OCI-LY7 (cell line): ENCODE data around the gene BIRC5. TPM values are rescaled to one million over a fixed set of nuclear protein-coding genes. Genes with fewer than 3 reads are reported as not detected.

Source experiments
- BruUV-seq: library from RNA; stranded (reverse); fragments of 400-500 nt; replicated peaks from 2 replicates; lab custom pipeline; 2021; lab: Mats Ljungman, UMichigan
- CTCF ChIA-PET: fragments of 300-600 bp; sonication (Branson Sonifier 250); formaldehyde crosslinking; loops from one replicate; lab custom pipeline; 2022; ENCODE audit warnings: antibody characterized with exemption; ENCODE audit not compliant: unreplicated experiment; lab: Charles Lee
- POLR2A ChIA-PET: fragments of 300-600 bp; sonication (Branson Sonifier 250); formaldehyde crosslinking; loops from one replicate; lab custom pipeline; 2022; ENCODE audit warnings: antibody characterized with exemption; lab: Charles Lee
- DNase-seq: peaks from one replicate; pipeline ENCODE4 v3.0.0-alpha.2; 2015; ENCODE audit warnings: low spot score
- H2AFZ ChIP-seq: fragments of 200-600 bp; sonication (generic), shearing (Covaris generic); 2 replicates; pipeline ENCODE4 v1.6.1; 2014; ENCODE audit warnings: mild to moderate bottlenecking, antibody characterized with exemption, low read length, moderate library complexity
- H3K27ac ChIP-seq: fragments of 200-600 bp; sonication (generic); 2 replicates; pipeline ENCODE4 v1.5.1; 2014; ENCODE audit warnings: mixed run types, low read depth, mild to moderate bottlenecking, moderate library complexity, low read length, inconsistent platforms; ENCODE audit not compliant: poor library complexity, severe bottlenecking
- H3K36me3 ChIP-seq: fragments of 200-600 bp; sonication (generic); 2 replicates; pipeline ENCODE4 v1.6.1; 2014; ENCODE audit warnings: mild to moderate bottlenecking, antibody characterized with exemption, low read length, moderate library complexity, mixed read lengths; ENCODE audit not compliant: insufficient read depth
- H3K4me1 ChIP-seq: fragments of 200-600 bp; sonication (generic); 2 replicates; pipeline ENCODE4 v1.5.1; 2014; ENCODE audit warnings: mild to moderate bottlenecking, low read length; ENCODE audit not compliant: insufficient read depth, poor library complexity, severe bottlenecking
- H3K4me2 ChIP-seq: fragments of 200-600 bp; sonication (generic); 2 replicates; pipeline ENCODE4 v1.6.1; 2014; ENCODE audit warnings: mild to moderate bottlenecking, low read length
- H3K4me3 ChIP-seq: fragments of 200-600 bp; sonication (generic); 2 replicates; pipeline ENCODE4 v1.5.1; 2014; ENCODE audit warnings: mild to moderate bottlenecking, low read depth, low read length; ENCODE audit not compliant: poor library complexity, severe bottlenecking
- H3K79me2 ChIP-seq: fragments of 200-600 bp; sonication (generic); 2 replicates; pipeline ENCODE4 v1.6.1; 2016; ENCODE audit warnings: low read depth, mild to moderate bottlenecking, low read length, moderate library complexity, mixed read lengths; ENCODE audit not compliant: insufficient read depth
- H3K9me2 ChIP-seq: fragments of 200-600 bp; sonication (generic); 2 replicates; pipeline ENCODE4 v1.6.1; 2016; ENCODE audit warnings: mild to moderate bottlenecking, low read length, mixed read lengths; ENCODE audit not compliant: insufficient read depth
- H3K9me3 ChIP-seq: fragments of 200-600 bp; sonication (generic); 2 replicates; pipeline ENCODE4 v1.6.1; 2014; ENCODE audit warnings: mild to moderate bottlenecking, mixed run types, low read length, mixed read lengths
- H4K20me1 ChIP-seq: fragments of 200-600 bp; sonication (generic); 2 replicates; pipeline ENCODE4 v1.6.1; 2014; ENCODE audit warnings: mild to moderate bottlenecking, antibody characterized with exemption, low read length, moderate library complexity, mixed read lengths; ENCODE audit not compliant: insufficient read depth
- EZH2phosphoT487 ChIP-seq: fragments of 200-600 bp; sonication (generic); IDR thresholded peaks from 2 replicates; pipeline ENCODE4 v1.6.1; 2018; ENCODE audit warnings: low read depth, borderline replicate concordance, mild to moderate bottlenecking, mixed run types, antibody characterized with exemption, low read length, moderate library complexity, mixed read lengths
- intact Hi-C: fragments of 100-400 bp; cut with micrococcal nuclease; formaldehyde crosslinking; loops from one replicate; pipeline ENCODE4 v1.10.0; 2022; ENCODE audit not compliant: unreplicated experiment
- total RNA-seq, 2 experiments: library from RNA; depleted of rRNA in 1 of 2; stranded (reverse); fragments of >200 nt in 1 of 2; shearing (Covaris generic) in 1 of 2; gene quantifications; 2 replicates each; pipeline ENCODE4 v1.2.3, GENCODE V29; 2014 to 2022
- TF ChIP-seq, protein P1 (sequence below): fragments of 200-600 bp; sonication (generic); conservative IDR thresholded peaks from 2 replicates; pipeline ENCODE4 v1.5.1; 2014; ENCODE audit warnings: mild to moderate bottlenecking, antibody characterized with exemption, low read length, moderate library complexity, mixed read lengths

The BIRC5 gene
- total RNA-seq, 2 experiments from 2014 or later = 184 to 266 TPM

GRCh38 chr17:78269955-78270381 lies 55.9 kb downstream of the BIRC5 start:
- no TSS peak for BruUV-seq
- Histone ChIP-seq H3K4me1 (peaks cover 18% of the 10 kb centered on the region), H3K36me3 (no peaks in the 10 kb centered on the region), H3K9me2 (no peaks in the 10 kb centered on the region), H2AFZ (no peak overlapping the region), H3K9me3 (no peaks in the 10 kb centered on the region), H3K27ac (no peak overlapping the region), H3K4me3 (no peak overlapping the region), H3K79me2 (no peaks in the 10 kb centered on the region), H4K20me1 (no peaks in the 10 kb centered on the region), H3K4me2 (no peak overlapping the region)
- DNase-seq = no peak
- intact Hi-C loops = loop anchor here (10.0 kb wide), 1 partner anchor 1475 kb away; no protein-coding TSS in a partner anchor
- ChIA-PET CTCF (no interaction called here), POLR2A (interaction anchor here (0.6 kb wide), 2 partner anchors 40 to 288 kb away, joined by 3 to 4 read pairs; no protein-coding TSS in a partner anchor)
- TF ChIP-seq, protein P1, sequence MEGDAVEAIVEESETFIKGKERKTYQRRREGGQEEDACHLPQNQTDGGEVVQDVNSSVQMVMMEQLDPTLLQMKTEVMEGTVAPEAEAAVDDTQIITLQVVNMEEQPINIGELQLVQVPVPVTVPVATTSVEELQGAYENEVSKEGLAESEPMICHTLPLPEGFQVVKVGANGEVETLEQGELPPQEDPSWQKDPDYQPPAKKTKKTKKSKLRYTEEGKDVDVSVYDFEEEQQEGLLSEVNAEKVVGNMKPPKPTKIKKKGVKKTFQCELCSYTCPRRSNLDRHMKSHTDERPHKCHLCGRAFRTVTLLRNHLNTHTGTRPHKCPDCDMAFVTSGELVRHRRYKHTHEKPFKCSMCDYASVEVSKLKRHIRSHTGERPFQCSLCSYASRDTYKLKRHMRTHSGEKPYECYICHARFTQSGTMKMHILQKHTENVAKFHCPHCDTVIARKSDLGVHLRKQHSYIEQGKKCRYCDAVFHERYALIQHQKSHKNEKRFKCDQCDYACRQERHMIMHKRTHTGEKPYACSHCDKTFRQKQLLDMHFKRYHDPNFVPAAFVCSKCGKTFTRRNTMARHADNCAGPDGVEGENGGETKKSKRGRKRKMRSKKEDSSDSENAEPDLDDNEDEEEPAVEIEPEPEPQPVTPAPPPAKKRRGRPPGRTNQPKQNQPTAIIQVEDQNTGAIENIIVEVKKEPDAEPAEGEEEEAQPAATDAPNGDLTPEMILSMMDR = no peak
- TF ChIP-seq EZH2phosphoT487 = no peak

DNA sequence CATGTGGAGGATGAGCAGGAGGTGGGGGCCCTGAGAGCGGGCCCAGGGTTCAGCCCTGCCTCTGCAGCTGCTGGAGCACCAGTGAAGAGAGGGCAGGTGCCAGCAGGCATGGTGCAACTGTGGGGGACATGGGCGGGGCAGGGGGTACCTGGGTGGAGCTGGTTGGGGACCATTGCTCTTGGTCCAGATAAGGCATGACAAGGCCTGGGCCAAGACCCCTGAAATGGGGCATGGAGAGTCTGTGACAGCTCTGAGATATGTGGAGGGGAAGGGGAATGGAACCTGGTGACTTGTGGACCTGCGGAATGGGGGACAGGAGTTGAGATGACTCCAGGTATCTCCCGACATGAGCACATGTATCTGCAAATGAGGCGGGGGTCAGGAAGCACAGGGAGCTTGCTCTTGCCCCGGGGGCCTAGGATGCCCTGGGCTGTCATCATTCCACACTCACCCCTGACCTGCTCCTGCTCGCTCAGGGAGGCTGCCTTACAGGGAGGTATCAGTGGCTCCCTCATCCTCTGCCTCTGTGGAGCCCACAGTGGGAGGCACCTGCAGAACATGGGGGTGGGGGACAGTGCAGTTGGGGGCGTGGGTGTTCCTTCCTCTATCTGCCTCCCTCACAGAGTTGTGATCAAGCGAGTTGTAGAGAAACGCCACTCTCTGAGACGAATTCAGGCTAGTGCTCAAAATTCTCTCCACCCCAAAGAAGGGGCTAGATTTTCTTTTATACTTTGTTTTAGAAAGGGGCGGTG lies 57.5 kb downstream of the BIRC5 start:
- intact Hi-C loops = no loop called here
- H3K4me2 ChIP-seq = no peak overlapping the region
- no peak for TF ChIP-seq EZH2phosphoT487
- TF ChIP-seq, protein P1 = no peak
- no peaks in the 10 kb centered on the region for H4K20me1 ChIP-seq
- H3K27ac ChIP-seq = no peak overlapping the region
- DNase-seq = no peak
- ChIA-PET CTCF (interaction anchor here (0.5 to 0.7 kb wide), 2 partner anchors 17 to 201 kb away, joined by 3 to 6 read pairs; no protein-coding TSS in a partner anchor), POLR2A (interaction anchor here (0.7 to 1.2 kb wide), 2 partner anchors 16 to 552 kb away, joined by 3 read pairs; no protein-coding TSS in a partner anchor)
- no peak overlapping the region for H2AFZ ChIP-seq
- H3K4me3 ChIP-seq = no peak overlapping the region
- no peaks in the 10 kb centered on the region for H3K9me2 ChIP-seq
- H3K9me3 ChIP-seq = no peaks in the 10 kb centered on the region
- no TSS peak for BruUV-seq
- H3K4me1 ChIP-seq = peaks cover 34% of the 10 kb centered on the region
- H3K36me3 ChIP-seq = no peaks in the 10 kb centered on the region
- no peaks in the 10 kb centered on the region for H3K79me2 ChIP-seq
